SK-N-MC (cell line): ENCODE measurements around the gene TRPM5.

Experiments
- DNase-seq: peaks from one replicate; pipeline ENCODE4 v3.0.0-alpha.2; 2011; ENCODE audit warnings: low read depth, low spot score
- H3K27ac ChIP-seq: fragments of 200-600 bp; sonication (generic); 2 replicates; pipeline ENCODE4 v1.5.1; 2016; ENCODE audit warnings: mixed run types
- H3K36me3 ChIP-seq: fragments of 200-600 bp; sonication (generic); 2 replicates; pipeline ENCODE4 v1.6.1; 2017; ENCODE audit warnings: antibody characterized with exemption, low read length, mixed read lengths; ENCODE audit not compliant: insufficient read depth
- H3K4me3 ChIP-seq: fragments of 200-600 bp; sonication (generic); 2 replicates; pipeline ENCODE4 v1.5.1; 2016
- H3K9ac ChIP-seq: fragments of 200-600 bp; sonication (generic); 2 replicates; pipeline ENCODE4 v1.8.0; 2017; ENCODE audit warnings: mixed run types, mixed read lengths; ENCODE audit not compliant: insufficient read length
- H3K9me3 ChIP-seq: fragments of 200-600 bp; sonication (generic); 2 replicates; pipeline ENCODE4 v1.6.1; 2017; ENCODE audit warnings: low read depth, mild to moderate bottlenecking, antibody characterized with exemption, low read length, moderate library complexity, mixed read lengths
- EZH2 ChIP-seq: fragments of 200-600 bp; sonication (generic); IDR thresholded peaks from one replicate; pipeline ENCODE4 v1.6.1; 2017; ENCODE audit warnings: antibody characterized with exemption
- FOXP2 ChIP-seq: optimal IDR thresholded peaks from 2 replicates; pipeline ENCODE3; 2011; ENCODE audit warnings: mild to moderate bottlenecking, moderate library complexity; ENCODE audit not compliant: insufficient read depth; ENCODE audit errors: extremely low read length, control extremely low read depth
- POLR2AphosphoS5 ChIP-seq: IDR thresholded peaks from 2 replicates; pipeline ENCODE4 v1.6.1; 2012; ENCODE audit warnings: mild to moderate bottlenecking, low read depth, low read length, borderline replicate concordance

Gene TRPM5

DNA sequence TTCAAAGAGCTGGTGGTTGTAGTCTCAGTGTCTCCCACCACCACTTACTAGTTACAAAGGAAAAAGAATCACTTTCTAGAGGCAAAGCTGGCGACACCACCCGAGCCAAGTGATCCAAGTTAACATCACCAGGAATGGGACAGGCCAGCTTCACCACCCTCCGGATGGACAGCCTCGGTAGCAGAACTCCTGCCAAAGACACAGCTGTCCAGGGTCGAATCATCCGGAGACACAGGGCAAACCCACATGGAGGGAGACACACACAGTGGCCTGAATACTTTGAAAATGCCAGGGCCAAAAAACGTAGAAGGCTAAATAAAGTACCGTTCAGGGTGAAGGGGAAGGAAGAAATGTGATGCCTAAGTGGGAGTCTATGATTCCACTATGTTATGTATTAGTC, 33.6 kb upstream of the TRPM5 start:
- DNase-seq, result no peak
- TF ChIP-seq EZH2 (no peak), POLR2AphosphoS5 (no peak), FOXP2 (no peak)
- no peak overlapping the region for H3K27ac ChIP-seq
- no peak overlapping the region for H3K9ac ChIP-seq
- no peaks in the 10 kb centered on the region for H3K36me3 ChIP-seq
- no peak overlapping the region for H3K4me3 ChIP-seq
- H3K9me3 ChIP-seq, result no peaks in the 10 kb centered on the region

DNA sequence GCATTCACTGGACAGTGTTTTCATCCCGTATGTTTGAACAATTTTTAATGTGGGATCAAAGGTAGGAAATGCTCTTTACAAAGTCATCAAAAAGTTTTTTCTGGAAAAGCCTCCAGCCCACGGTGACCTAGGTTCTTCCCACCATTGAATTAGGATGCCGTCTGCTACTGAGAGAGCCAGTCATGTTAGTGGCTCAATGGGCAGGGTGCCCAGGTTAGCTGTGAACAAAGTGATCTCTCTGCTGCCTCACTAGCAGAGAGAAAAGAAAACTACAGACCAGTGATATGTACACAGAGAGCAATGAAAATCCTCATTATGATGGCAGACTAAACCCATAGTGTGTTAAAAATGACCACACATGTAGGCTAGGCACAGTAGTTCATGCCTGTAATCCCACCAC, 32.9 kb upstream of the TRPM5 start:
- Histone ChIP-seq H3K27ac (no peak overlapping the region), H3K36me3 (no peaks in the 10 kb centered on the region), H3K9me3 (no peaks in the 10 kb centered on the region), H3K9ac (no peak overlapping the region), H3K4me3 (no peak overlapping the region)
- no peak for DNase-seq
- TF ChIP-seq POLR2AphosphoS5 (no peak), FOXP2 (no peak), EZH2 (no peak)

DNA sequence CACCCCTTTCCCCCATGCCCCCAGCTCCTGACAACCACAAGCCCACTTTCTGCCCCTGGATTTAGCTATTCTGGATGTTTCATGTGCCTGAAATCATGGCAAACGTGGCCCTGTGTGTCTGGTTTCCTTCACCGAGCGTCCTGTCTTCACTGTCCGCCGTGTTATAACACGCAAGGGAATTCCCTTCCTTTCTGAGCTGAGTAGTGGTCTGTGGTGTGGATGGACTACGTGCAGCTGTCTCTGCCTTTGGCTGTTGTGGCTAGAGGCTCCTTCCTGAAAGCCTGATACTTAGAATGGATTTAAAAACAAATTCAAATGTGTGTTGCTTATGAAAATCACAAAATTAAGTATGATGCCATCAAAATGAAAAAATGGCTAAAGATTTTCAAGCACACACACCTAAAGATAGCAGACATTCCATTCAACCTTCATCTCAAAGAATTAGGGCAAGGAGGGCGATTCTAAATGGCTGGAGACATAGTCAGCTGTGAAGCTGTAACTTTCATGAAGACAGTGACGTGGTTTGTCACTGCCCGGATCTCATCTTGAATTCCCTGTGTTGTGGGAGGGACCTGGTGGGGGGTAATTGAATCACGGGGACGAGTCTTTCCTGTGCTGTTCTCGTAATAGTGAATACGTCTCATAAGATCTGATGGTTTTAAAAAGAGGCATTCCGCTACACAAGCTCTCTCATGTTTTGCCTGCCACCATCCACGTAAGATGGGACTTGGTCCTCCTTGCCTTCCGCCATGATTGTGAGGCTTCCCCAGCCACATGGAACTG, 31.0 kb upstream of the TRPM5 start:
- Histone ChIP-seq H3K36me3 (no peaks in the 10 kb centered on the region), H3K4me3 (no peak overlapping the region), H3K9ac (no peak overlapping the region), H3K9me3 (no peaks in the 10 kb centered on the region), H3K27ac (no peak overlapping the region)
- TF ChIP-seq POLR2AphosphoS5 (no peak), EZH2 (no peak), FOXP2 (no peak)
- DNase-seq, result no peak

- Histone ChIP-seq H3K36me3 (no peaks in the 10 kb centered on the region), H3K4me3 (no peak overlapping the region), H3K9me3 (no peaks in the 10 kb centered on the region), H3K9ac (no peak overlapping the region), H3K27ac (no peak overlapping the region)
- TF ChIP-seq POLR2AphosphoS5, result no peak
- TF ChIP-seq FOXP2, result no peak
- TF ChIP-seq EZH2, result no peak
- DNase-seq, result no peak
These were observed 30.0 kb upstream of the TRPM5 start for GRCh38 chr11:2474059-2474901.

GRCh38 chr11:2473361-2474058, 29.2 kb upstream of the TRPM5 start:
- Histone ChIP-seq H3K4me3 (no peak overlapping the region), H3K9me3 (no peaks in the 10 kb centered on the region), H3K9ac (no peak overlapping the region), H3K27ac (no peak overlapping the region), H3K36me3 (no peaks in the 10 kb centered on the region)
- TF ChIP-seq EZH2, result no peak
- TF ChIP-seq POLR2AphosphoS5, result no peak
- no peak for TF ChIP-seq FOXP2
- DNase-seq, result no peak

- no peak for TF ChIP-seq POLR2AphosphoS5
- no peak for TF ChIP-seq EZH2
- no peak for TF ChIP-seq FOXP2
- DNase-seq, result no peak
- H3K4me3 ChIP-seq, result no peak overlapping the region
- no peaks in the 10 kb centered on the region for H3K9me3 ChIP-seq
- no peak overlapping the region for H3K27ac ChIP-seq
- no peak overlapping the region for H3K9ac ChIP-seq
- no peaks in the 10 kb centered on the region for H3K36me3 ChIP-seq
These were observed 28.3 kb upstream of the TRPM5 start for GRCh38 chr11:2472428-2473186.

- Histone ChIP-seq H3K9ac (no peak overlapping the region), H3K36me3 (no peaks in the 10 kb centered on the region), H3K27ac (no peak overlapping the region), H3K4me3 (no peak overlapping the region), H3K9me3 (no peaks in the 10 kb centered on the region)
- no peak for DNase-seq
- TF ChIP-seq EZH2 (no peak), FOXP2 (no peak), POLR2AphosphoS5 (no peak)
These were observed 27.4 kb upstream of the TRPM5 start for GRCh38 chr11:2471804-2472096.
